Caco-2 (cell line): ENCODE data around the gene ZDHHC14. TPM values are rescaled to one million over a fixed set of nuclear protein-coding genes. Genes with fewer than 3 reads are reported as not detected.

Source experiments
- BruUV-seq: library from RNA; stranded (reverse); fragments of 400-500 nt; replicated peaks from 2 replicates; lab custom pipeline; 2021; lab: Mats Ljungman, UMichigan
- CTCF ChIA-PET: fragments of 300-600 bp; sonication (Branson Sonifier 250); formaldehyde crosslinking; loops from one replicate; lab custom pipeline; 2022; ENCODE audit warnings: antibody characterized with exemption; lab: Charles Lee
- POLR2A ChIA-PET: fragments of 300-600 bp; sonication (Branson Sonifier 250); formaldehyde crosslinking; loops from one replicate; lab custom pipeline; 2022; ENCODE audit warnings: antibody characterized with exemption; lab: Charles Lee
- DNase-seq, 2 experiments: peaks; one replicate each; pipeline versions ENCODE4 v3.0.0 to v3.0.0-alpha.2; 2020 to 2022
- H3K27me3 ChIP-seq: replicated peaks from 2 replicates; pipeline ENCODE4 v1.6.0; 2011; ENCODE audit warnings: low read length; ENCODE audit not compliant: control insufficient read depth, insufficient read depth
- H3K36me3 ChIP-seq: 2 replicates; pipeline ENCODE4 v1.5.1; 2011; ENCODE audit warnings: low read length; ENCODE audit not compliant: control insufficient read depth, insufficient read depth
- H3K4me1 ChIP-seq: fragments of 250-450 bp; sonication (Bioruptor Pico); 2 replicates; pipeline ENCODE4 v1.5.1; 2020; ENCODE audit warnings: mild to moderate bottlenecking
- H3K4me3 ChIP-seq: 2 replicates; pipeline ENCODE4 v1.5.1; 2011; ENCODE audit warnings: low read depth, mild to moderate bottlenecking, control low read depth, low read length
- H3K9me3 ChIP-seq: fragments of 250-450 bp; sonication (Bioruptor Pico); 2 replicates; pipeline ENCODE4 v1.5.1; 2020; ENCODE audit warnings: mild to moderate bottlenecking, moderate library complexity
- H3K27ac Mint-ChIP-seq: one replicate; pipeline ENCODE4 v1.8.0; 2022; ENCODE audit warnings: mixed read lengths; ENCODE audit not compliant: unreplicated experiment
- H3K27me3 Mint-ChIP-seq: one replicate; pipeline ENCODE4 v1.8.0; 2022; ENCODE audit warnings: mixed read lengths; ENCODE audit not compliant: insufficient read depth, unreplicated experiment
- H3K36me3 Mint-ChIP-seq: one replicate; pipeline ENCODE4 v1.8.0; 2022; ENCODE audit warnings: mild to moderate bottlenecking, mixed read lengths; ENCODE audit not compliant: insufficient read depth, unreplicated experiment
- H3K4me1 Mint-ChIP-seq: one replicate; pipeline ENCODE4 v1.8.0; 2022; ENCODE audit warnings: low read depth, mixed read lengths; ENCODE audit not compliant: unreplicated experiment
- H3K4me3 Mint-ChIP-seq: one replicate; pipeline ENCODE4 v1.8.0; 2022; ENCODE audit warnings: mild to moderate bottlenecking, moderate library complexity, mixed read lengths; ENCODE audit not compliant: unreplicated experiment
- H3K9me3 Mint-ChIP-seq: one replicate; pipeline ENCODE4 v1.8.0; 2022; ENCODE audit warnings: mixed read lengths; ENCODE audit not compliant: unreplicated experiment
- intact Hi-C: fragments of 100-400 bp; cut with micrococcal nuclease; formaldehyde crosslinking; loops from one replicate; pipeline ENCODE4 v1.10.0; 2022; ENCODE audit not compliant: unreplicated experiment
- total RNA-seq: library from RNA; stranded (reverse); gene quantifications from 2 replicates; pipeline ENCODE4 v1.2.3, GENCODE V29; 2022
- TF ChIP-seq, protein P1 (sequence below), 2 experiments: fragments of 200-600 bp in 1 of 2; IDR thresholded peaks; 1 replicate in 1 of 2; 2 replicates in 1 of 2; pipeline versions ENCODE4 v1.5.1 to v1.8.0; 2011 to 2022; ENCODE audit warnings: antibody characterized with exemption in 1 of 2, control low read depth in 1 of 2, inconsistent platforms in 1 of 2, low read depth in 1 of 2, low read length in 1 of 2, mild to moderate bottlenecking in 1 of 2, moderate library complexity in 1 of 2; ENCODE audit not compliant: insufficient read depth in 1 of 2, severe bottlenecking in 1 of 2, unreplicated experiment in 1 of 2

ZDHHC14 gene
- total RNA-seq, 1 experiment from 2014 or later, result 22.1 TPM

DNA sequence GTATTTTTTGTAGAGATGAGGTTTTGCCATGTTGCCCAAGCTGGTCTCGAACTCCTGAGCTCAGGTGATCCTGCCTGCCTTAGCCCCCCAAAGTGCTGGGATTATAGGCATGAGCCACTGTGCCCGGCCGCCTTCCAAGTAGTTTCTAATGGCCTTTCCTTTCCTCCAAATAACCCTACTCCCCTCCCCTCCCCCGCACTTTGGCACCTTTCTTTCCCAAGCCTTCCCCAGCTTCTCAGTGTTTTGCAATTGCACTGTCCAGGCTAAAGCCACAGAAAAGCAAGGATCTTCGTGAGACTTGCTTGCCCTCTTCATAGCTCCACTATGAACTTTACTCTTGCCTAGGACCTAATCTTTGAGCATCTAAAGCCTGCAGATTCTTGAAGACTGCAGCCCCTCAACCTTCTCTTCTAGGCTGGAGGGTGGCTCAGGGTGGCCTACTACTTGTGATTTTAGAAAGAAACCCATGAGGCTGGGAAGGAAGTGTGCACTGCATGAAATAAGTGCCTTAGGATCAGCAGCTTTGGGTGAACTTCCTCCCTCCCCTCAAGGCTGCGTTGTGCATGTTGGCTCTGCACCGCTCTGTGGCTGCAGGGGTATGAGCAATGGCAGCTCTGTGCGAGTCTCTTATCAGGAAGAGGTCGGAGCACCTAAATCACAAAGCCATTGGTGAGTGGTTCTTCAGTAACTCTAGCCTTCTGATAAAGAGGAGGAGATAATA is 289.6 kb downstream of the ZDHHC14 start:
- Mint-ChIP-seq H3K9me3 (no peaks in the 10 kb centered on the region), H3K27me3 (no peaks in the 10 kb centered on the region), H3K4me1 (peaks cover 7% of the 10 kb centered on the region), H3K27ac (no peak overlapping the region), H3K36me3 (peaks cover 6% of the 10 kb centered on the region), H3K4me3 (no peak overlapping the region)
- DNase-seq, result no peak
- H3K9me3 ChIP-seq, result no peaks in the 10 kb centered on the region
- POLR2A ChIA-PET, result no interaction called here
- no TSS peak for BruUV-seq
- CTCF ChIA-PET, result no interaction called here
- TF ChIP-seq, protein P1, sequence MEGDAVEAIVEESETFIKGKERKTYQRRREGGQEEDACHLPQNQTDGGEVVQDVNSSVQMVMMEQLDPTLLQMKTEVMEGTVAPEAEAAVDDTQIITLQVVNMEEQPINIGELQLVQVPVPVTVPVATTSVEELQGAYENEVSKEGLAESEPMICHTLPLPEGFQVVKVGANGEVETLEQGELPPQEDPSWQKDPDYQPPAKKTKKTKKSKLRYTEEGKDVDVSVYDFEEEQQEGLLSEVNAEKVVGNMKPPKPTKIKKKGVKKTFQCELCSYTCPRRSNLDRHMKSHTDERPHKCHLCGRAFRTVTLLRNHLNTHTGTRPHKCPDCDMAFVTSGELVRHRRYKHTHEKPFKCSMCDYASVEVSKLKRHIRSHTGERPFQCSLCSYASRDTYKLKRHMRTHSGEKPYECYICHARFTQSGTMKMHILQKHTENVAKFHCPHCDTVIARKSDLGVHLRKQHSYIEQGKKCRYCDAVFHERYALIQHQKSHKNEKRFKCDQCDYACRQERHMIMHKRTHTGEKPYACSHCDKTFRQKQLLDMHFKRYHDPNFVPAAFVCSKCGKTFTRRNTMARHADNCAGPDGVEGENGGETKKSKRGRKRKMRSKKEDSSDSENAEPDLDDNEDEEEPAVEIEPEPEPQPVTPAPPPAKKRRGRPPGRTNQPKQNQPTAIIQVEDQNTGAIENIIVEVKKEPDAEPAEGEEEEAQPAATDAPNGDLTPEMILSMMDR (IDR thresholded peaks at IDR 0.05; ENCODE audit: insufficient read depth in 1 of 2, low read depth in 1 of 2, low read length in 1 of 2, severe bottlenecking in 1 of 2, unreplicated experiment in 1 of 2), result no peak
- no peaks in the 10 kb centered on the region for H3K27me3 ChIP-seq
- intact Hi-C loops, result no loop called here
- no peak overlapping the region for H3K4me3 ChIP-seq
- no peaks in the 10 kb centered on the region; the same call in 1 of the 2 replicates for H3K36me3 ChIP-seq
- no peaks in the 10 kb centered on the region for H3K4me1 ChIP-seq

DNA sequence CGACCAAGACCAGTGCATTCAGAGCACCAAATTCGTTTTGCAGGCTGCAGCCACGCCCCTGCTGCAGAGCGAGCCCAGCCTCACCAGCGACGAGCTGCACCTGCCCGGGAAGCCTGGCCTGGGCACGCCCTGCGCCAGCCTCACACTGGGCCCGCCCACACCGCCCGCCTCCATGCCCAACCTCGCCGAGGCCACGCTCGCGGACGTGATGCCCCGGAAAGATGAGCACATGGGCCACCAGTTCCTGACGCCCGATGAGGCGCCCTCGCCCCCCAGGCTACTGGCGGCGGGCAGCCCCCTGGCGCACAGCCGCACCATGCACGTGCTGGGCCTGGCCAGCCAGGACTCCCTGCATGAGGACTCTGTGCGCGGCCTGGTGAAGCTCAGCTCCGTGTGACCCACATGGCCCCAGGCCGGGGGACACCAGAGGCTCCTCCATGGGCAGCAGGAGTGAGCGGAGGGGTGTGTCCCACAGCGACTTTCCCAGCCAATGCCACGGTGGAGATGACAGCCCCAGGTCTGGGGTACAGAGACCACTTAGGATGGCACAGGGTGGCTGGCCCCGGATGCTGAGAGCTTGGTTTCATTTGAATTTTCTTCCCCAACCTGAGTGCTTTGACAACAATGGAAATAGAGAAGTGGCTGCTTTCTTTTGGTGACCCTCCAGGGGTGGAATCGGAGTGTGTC is 291.9 kb downstream of the ZDHHC14 start:
- no peaks in the 10 kb centered on the region for H3K9me3 ChIP-seq
- ChIA-PET CTCF (no interaction called here), POLR2A (no interaction called here)
- Mint-ChIP-seq H3K27ac (no peak overlapping the region), H3K4me3 (no peak overlapping the region), H3K27me3 (no peaks in the 10 kb centered on the region), H3K9me3 (no peaks in the 10 kb centered on the region), H3K36me3 (no peaks in the 10 kb centered on the region), H3K4me1 (no peaks in the 10 kb centered on the region)
- H3K4me3 ChIP-seq, result no peak overlapping the region
- no peaks in the 10 kb centered on the region for H3K4me1 ChIP-seq
- H3K36me3 ChIP-seq, result no peaks in the 10 kb centered on the region; the same call in 1 of the 2 replicates
- intact Hi-C loops, result no loop called here
- BruUV-seq, result no TSS peak
- no peak for DNase-seq
- TF ChIP-seq, protein P1 (IDR thresholded peaks at IDR 0.05; ENCODE audit: insufficient read depth in 1 of 2, low read depth in 1 of 2, low read length in 1 of 2, severe bottlenecking in 1 of 2, unreplicated experiment in 1 of 2), result no peak
- no peaks in the 10 kb centered on the region for H3K27me3 ChIP-seq

DNA sequence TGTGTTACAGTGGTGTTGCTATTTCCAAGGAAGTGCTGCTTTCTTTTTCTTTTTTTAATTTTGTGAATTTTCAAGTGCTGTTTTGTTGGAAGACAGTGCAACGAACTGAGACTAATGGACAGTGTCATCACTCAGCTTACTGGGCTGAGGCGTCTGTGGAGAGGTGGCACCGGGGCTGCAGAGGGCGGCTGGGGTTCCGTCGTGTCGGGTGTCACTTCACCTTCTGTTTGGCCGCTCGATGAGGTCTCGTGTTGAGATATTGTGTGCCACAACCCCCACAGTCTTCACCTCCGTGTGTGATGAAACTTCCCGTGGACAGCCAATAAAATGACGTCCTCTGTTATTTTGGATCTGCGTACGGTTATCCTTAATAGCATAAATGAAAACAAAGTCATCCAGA is 292.6 kb downstream of the ZDHHC14 start:
- Mint-ChIP-seq H3K4me3 (no peak overlapping the region), H3K27ac (no peak overlapping the region), H3K4me1 (no peaks in the 10 kb centered on the region), H3K36me3 (no peaks in the 10 kb centered on the region), H3K27me3 (no peaks in the 10 kb centered on the region), H3K9me3 (no peaks in the 10 kb centered on the region)
- Histone ChIP-seq H3K36me3 (no peaks in the 10 kb centered on the region), H3K27me3 (no peaks in the 10 kb centered on the region), H3K4me1 (no peaks in the 10 kb centered on the region), H3K9me3 (no peaks in the 10 kb centered on the region), H3K4me3 (no peak overlapping the region)
- DNase-seq, result no peak
- ChIA-PET POLR2A (no interaction called here), CTCF (no interaction called here)
- no TSS peak for BruUV-seq
- TF ChIP-seq, protein P1 (IDR thresholded peaks at IDR 0.05; ENCODE audit: insufficient read depth in 1 of 2, low read depth in 1 of 2, low read length in 1 of 2, severe bottlenecking in 1 of 2, unreplicated experiment in 1 of 2), result no peak
- intact Hi-C loops, result no loop called here
